BE2C (cell line): ENCODE results near the gene VNN1.
A peak's percentile ranks its signal among the peaks of the same experiment; 100 is the strongest.

Source experiments
- DNase-seq: peaks from one replicate; pipeline ENCODE4 v3.0.0-alpha.2; 2020
- H3K27me3 ChIP-seq: fragments of 250-450 bp; sonication (Bioruptor Pico); 2 replicates; pipeline ENCODE4 v1.5.1; 2020; ENCODE audit warnings: mild to moderate bottlenecking
- H3K36me3 ChIP-seq: fragments of 250-450 bp; sonication (Bioruptor Pico); 2 replicates; pipeline ENCODE4 v1.5.1; 2020; ENCODE audit warnings: mild to moderate bottlenecking
- H3K4me1 ChIP-seq: fragments of 250-450 bp; sonication (Bioruptor Pico); 2 replicates; pipeline ENCODE4 v1.5.1; 2020
- H3K4me3 ChIP-seq: 2 replicates; pipeline ENCODE4 v1.5.1; 2011; ENCODE audit warnings: low read depth, low read length
- H3K9me3 ChIP-seq: fragments of 250-450 bp; sonication (Bioruptor Pico); 2 replicates; pipeline ENCODE4 v1.5.1; 2020
- CTCF ChIP-seq: IDR thresholded peaks from 2 replicates; pipeline ENCODE4 v1.5.1; 2012; ENCODE audit warnings: mild to moderate bottlenecking, low read depth, low read length

The VNN1 gene

GRCh38 chr6:132730560-132730959, 16.7 kb upstream of the VNN1 start:
- DNase-seq: no peak
- Histone ChIP-seq H3K4me1 (no peaks in the 10 kb centered on the region), H3K27me3 (peaks cover 5% of the 10 kb centered on the region; the same call in 1 of the 2 replicates), H3K9me3 (no peaks in the 10 kb centered on the region), H3K36me3 (no peaks in the 10 kb centered on the region), H3K4me3 (no peak overlapping the region)
- TF ChIP-seq CTCF: no peak

- no peak for DNase-seq
- peak; percentile 40 for TF ChIP-seq CTCF
- Histone ChIP-seq H3K36me3 (no peaks in the 10 kb centered on the region), H3K27me3 (peaks cover 17% of the 10 kb centered on the region), H3K4me1 (no peaks in the 10 kb centered on the region), H3K4me3 (no peak overlapping the region), H3K9me3 (no peaks in the 10 kb centered on the region)
Measured at GRCh38 chr6:132728616-132729015, 14.8 kb upstream of the VNN1 start.

GRCh38 chr6:132726608-132726975, 12.7 kb upstream of the VNN1 start:
- no peak overlapping the region for H3K4me3 ChIP-seq
- no peak for TF ChIP-seq CTCF
- peaks cover 25% of the 10 kb centered on the region for H3K27me3 ChIP-seq
- DNase-seq: no peak
- H3K36me3 ChIP-seq: no peaks in the 10 kb centered on the region
- H3K9me3 ChIP-seq: no peaks in the 10 kb centered on the region
- no peaks in the 10 kb centered on the region for H3K4me1 ChIP-seq

- no peaks in the 10 kb centered on the region for H3K9me3 ChIP-seq
- peaks cover 25% of the 10 kb centered on the region for H3K27me3 ChIP-seq
- H3K4me1 ChIP-seq: no peaks in the 10 kb centered on the region
- H3K4me3 ChIP-seq: no peak overlapping the region
- TF ChIP-seq CTCF: no peak
- H3K36me3 ChIP-seq: no peaks in the 10 kb centered on the region
- no peak for DNase-seq
Measured at GRCh38 chr6:132725947-132726607, 12.2 kb upstream of the VNN1 start.

- H3K27me3 ChIP-seq: peaks cover 25% of the 10 kb centered on the region
- H3K9me3 ChIP-seq: no peaks in the 10 kb centered on the region
- no peak for TF ChIP-seq CTCF
- DNase-seq: no peak
- H3K4me3 ChIP-seq: no peak overlapping the region
- no peaks in the 10 kb centered on the region for H3K4me1 ChIP-seq
- H3K36me3 ChIP-seq: no peaks in the 10 kb centered on the region
Measured at GRCh38 chr6:132725471-132725870, 11.6 kb upstream of the VNN1 start.

- DNase-seq: no peak
- Histone ChIP-seq H3K4me3 (no peak overlapping the region), H3K9me3 (no peaks in the 10 kb centered on the region), H3K4me1 (no peaks in the 10 kb centered on the region), H3K36me3 (no peaks in the 10 kb centered on the region), H3K27me3 (peaks cover 16% of the 10 kb centered on the region)
- no peak for TF ChIP-seq CTCF
Measured at GRCh38 chr6:132719736-132720448, 6.0 kb upstream of the VNN1 start.
